Breast epithelium (tissue), 3 donors: ENCODE results near the gene RTN1.

Experiments used
- POLR2A ChIP-seq: fragments of 450-650 bp; IDR thresholded peaks from one replicate; pipeline ENCODE4 v1.6.1; 2016; ENCODE audit warnings: antibody characterized with exemption, mild to moderate bottlenecking, moderate library complexity
- TF ChIP-seq, protein P1 (sequence below), 3 donors: fragments of 450-650 bp; IDR thresholded peaks; one replicate each; pipeline ENCODE4 v1.5.1; 2016 to 2017; ENCODE audit warnings: antibody characterized with exemption in 3 of 3, mild to moderate bottlenecking in 3 of 3, moderate library complexity in 3 of 3

GRCh38 chr14:59547310-59547709 lies 323.3 kb downstream of the RTN1 start:
- TF ChIP-seq, protein P1, sequence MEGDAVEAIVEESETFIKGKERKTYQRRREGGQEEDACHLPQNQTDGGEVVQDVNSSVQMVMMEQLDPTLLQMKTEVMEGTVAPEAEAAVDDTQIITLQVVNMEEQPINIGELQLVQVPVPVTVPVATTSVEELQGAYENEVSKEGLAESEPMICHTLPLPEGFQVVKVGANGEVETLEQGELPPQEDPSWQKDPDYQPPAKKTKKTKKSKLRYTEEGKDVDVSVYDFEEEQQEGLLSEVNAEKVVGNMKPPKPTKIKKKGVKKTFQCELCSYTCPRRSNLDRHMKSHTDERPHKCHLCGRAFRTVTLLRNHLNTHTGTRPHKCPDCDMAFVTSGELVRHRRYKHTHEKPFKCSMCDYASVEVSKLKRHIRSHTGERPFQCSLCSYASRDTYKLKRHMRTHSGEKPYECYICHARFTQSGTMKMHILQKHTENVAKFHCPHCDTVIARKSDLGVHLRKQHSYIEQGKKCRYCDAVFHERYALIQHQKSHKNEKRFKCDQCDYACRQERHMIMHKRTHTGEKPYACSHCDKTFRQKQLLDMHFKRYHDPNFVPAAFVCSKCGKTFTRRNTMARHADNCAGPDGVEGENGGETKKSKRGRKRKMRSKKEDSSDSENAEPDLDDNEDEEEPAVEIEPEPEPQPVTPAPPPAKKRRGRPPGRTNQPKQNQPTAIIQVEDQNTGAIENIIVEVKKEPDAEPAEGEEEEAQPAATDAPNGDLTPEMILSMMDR (IDR thresholded peaks at IDR 0.05): no peak
- TF ChIP-seq POLR2A: no peak
